AML-193 (cell line): ENCODE measurements around the gene SCAMP5.

Source experiments
- DNase-seq, 2 experiments: peaks; one replicate each; lab custom pipeline; 2025; lab: John Stamatoyannopoulos, UW

SCAMP5 gene

GRCh38 chr15:75048394-75048793, 53.0 kb downstream of the SCAMP5 start:
- DNase-seq: no peak

GRCh38 chr15:75049392-75049791, 54.0 kb downstream of the SCAMP5 start:
- no peak for DNase-seq

GRCh38 chr15:75050283-75050682, 54.9 kb downstream of the SCAMP5 start:
- DNase-seq: no peak

GRCh38 chr15:75051191-75051608, 55.8 kb downstream of the SCAMP5 start:
- DNase-seq: no peak

- no peak for DNase-seq
Observed at GRCh38 chr15:75051711-75052110, 56.3 kb downstream of the SCAMP5 start.

- no peak for DNase-seq
Observed at GRCh38 chr15:75052972-75053747, 57.8 kb downstream of the SCAMP5 start.

GRCh38 chr15:75053748-75054125, 58.4 kb downstream of the SCAMP5 start:
- DNase-seq: no peak

- no peak for DNase-seq
Observed at GRCh38 chr15:75054172-75054897, 59.0 kb downstream of the SCAMP5 start.

- DNase-seq: no peak
Observed at GRCh38 chr15:75056036-75056435, 60.7 kb downstream of the SCAMP5 start.

- peak in 1 of 2 experiments; percentile 9 for DNase-seq
Observed at GRCh38 chr15:75058127-75058905, 63.0 kb downstream of the SCAMP5 start.

GRCh38 chr15:75059607-75060006, 64.2 kb downstream of the SCAMP5 start:
- no peak for DNase-seq

GRCh38 chr15:75061272-75061671, 65.9 kb downstream of the SCAMP5 start:
- DNase-seq: peak; percentile 54 to 68

GRCh38 chr15:75062706-75063105, 67.3 kb downstream of the SCAMP5 start:
- DNase-seq: no peak

- no peak for DNase-seq
Observed at GRCh38 chr15:75063338-75063737, 68.0 kb downstream of the SCAMP5 start.

GRCh38 chr15:75063889-75064288, 68.5 kb downstream of the SCAMP5 start:
- DNase-seq: no peak

GRCh38 chr15:75064846-75065245, 69.5 kb downstream of the SCAMP5 start:
- DNase-seq: no peak

- no peak for DNase-seq
Observed at GRCh38 chr15:75065467-75065850, 70.1 kb downstream of the SCAMP5 start.

GRCh38 chr15:75065851-75066509, 70.6 kb downstream of the SCAMP5 start:
- DNase-seq: no peak

GRCh38 chr15:75067123-75067830, 71.9 kb downstream of the SCAMP5 start:
- peak; percentile 43 for DNase-seq

- no peak for DNase-seq
Observed at GRCh38 chr15:75068748-75069147, 73.4 kb downstream of the SCAMP5 start.

- peak; percentile 43 to 46 for DNase-seq
Observed at GRCh38 chr15:75069301-75069925, 74.0 kb downstream of the SCAMP5 start.
